ENCODE results near the gene SHANK3. TPM values are rescaled to one million over a fixed set of nuclear protein-coding genes. Genes with fewer than 3 reads are reported as not detected.

The SHANK3 gene
- total and polyA plus RNA-seq, 2 experiments from 2014 or later: 0.52 to 4.9 TPM

GRCh38 chr22:50688448-50688847 lies 15.8 kb downstream of the SHANK3 start:
- H2AFZ ChIP-seq: no peak overlapping the region
- H3K9me2 ChIP-seq (ENCODE audit: insufficient read depth): no peaks in the 10 kb centered on the region
- no peak overlapping the region for H3K4me3 Mint-ChIP-seq
- 0 out of 2 replicates have a peak, but pooled peaks cover 3% of the 10 kb centered on the region for H3K36me3 ChIP-seq (ENCODE audit: insufficient read depth)
- H3K36me3 Mint-ChIP-seq (ENCODE audit: low read depth): peaks cover 8% of the 10 kb centered on the region
- no peaks in the 10 kb centered on the region for H3F3A ChIP-seq (replicated peaks; ENCODE audit: low read depth)
- H3K9me3 Mint-ChIP-seq: peaks cover 13% of the 10 kb centered on the region
- H3K4me3 ChIP-seq: no peak overlapping the region
- H3K27ac ChIP-seq (ENCODE audit: low read depth): no peak overlapping the region
- no peak overlapping the region for H3K27ac Mint-ChIP-seq
- no peaks in the 10 kb centered on the region for H3K4me1 ChIP-seq (ENCODE audit: insufficient read depth)
- no peaks in the 10 kb centered on the region for H4K20me1 ChIP-seq (replicated peaks; ENCODE audit: insufficient read depth)
- no peaks in the 10 kb centered on the region for H3K27me3 ChIP-seq (ENCODE audit: insufficient read depth)
- no peak for ATAC-seq
- H3K79me2 ChIP-seq (replicated peaks; ENCODE audit: insufficient read depth): no peaks in the 10 kb centered on the region
- H3K4me1 Mint-ChIP-seq: peaks cover 2% of the 10 kb centered on the region
- DNase-seq (ENCODE audit: low spot score): no peak
- H3K27me3 Mint-ChIP-seq (ENCODE audit: insufficient read depth, low read depth, poor library complexity): peaks cover 17% of the 10 kb centered on the region
- TF ChIP-seq REST (IDR thresholded peaks at IDR 0.05; ENCODE audit: unreplicated experiment) (no peak), JUNB (IDR thresholded peaks at IDR 0.05; ENCODE audit: unreplicated experiment) (no peak), ZNF331 (CRISPR knock-in tag; IDR thresholded peaks at IDR 0.05; ENCODE audit: low read depth) (no peak), CREB1 (CRISPR knock-in tag; IDR thresholded peaks at IDR 0.05; ENCODE audit: low read depth) (no peak), ZNF114 (CRISPR knock-in tag; IDR thresholded peaks at IDR 0.05) (no peak), POLR2AphosphoS5 (IDR thresholded peaks at IDR 0.05; ENCODE audit: low read depth) (no peak), EZH2phosphoT487 (IDR thresholded peaks at IDR 0.05; ENCODE audit: unreplicated experiment) (no peak), STAT1 (IDR thresholded peaks at IDR 0.05; ENCODE audit: unreplicated experiment) (no peak), CTCF (conservative IDR thresholded peaks at IDR 0.05; ENCODE audit: low read depth in 2 of 2) (no peak), ZNF462 (CRISPR knock-in tag; IDR thresholded peaks at IDR 0.05) (no peak), EZH2 (IDR thresholded peaks at IDR 0.05; ENCODE audit: low read depth, unreplicated experiment) (no peak), NANOG (IDR thresholded peaks at IDR 0.05; ENCODE audit: borderline replicate concordance) (no peak)
- TF ChIP-seq, protein P1, sequence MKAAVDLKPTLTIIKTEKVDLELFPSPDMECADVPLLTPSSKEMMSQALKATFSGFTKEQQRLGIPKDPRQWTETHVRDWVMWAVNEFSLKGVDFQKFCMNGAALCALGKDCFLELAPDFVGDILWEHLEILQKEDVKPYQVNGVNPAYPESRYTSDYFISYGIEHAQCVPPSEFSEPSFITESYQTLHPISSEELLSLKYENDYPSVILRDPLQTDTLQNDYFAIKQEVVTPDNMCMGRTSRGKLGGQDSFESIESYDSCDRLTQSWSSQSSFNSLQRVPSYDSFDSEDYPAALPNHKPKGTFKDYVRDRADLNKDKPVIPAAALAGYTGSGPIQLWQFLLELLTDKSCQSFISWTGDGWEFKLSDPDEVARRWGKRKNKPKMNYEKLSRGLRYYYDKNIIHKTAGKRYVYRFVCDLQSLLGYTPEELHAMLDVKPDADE (IDR thresholded peaks at IDR 0.05): no peak
- no peak overlapping the region for H3K4me2 ChIP-seq
